Measurements from ENCODE around the gene ACSL3.

Gene ACSL3

GRCh38 chr2:222941510-222942032 is 80.7 kb downstream of the ACSL3 start:
- no peak for TF ChIP-seq CTCF (IDR thresholded peaks at IDR 0.05; ENCODE audit: borderline replicate concordance, control extremely low read depth, extremely low read depth, insufficient read depth, missing control alignments)
- in situ Hi-C loops (cut with MboI; ENCODE audit: low sequenced_read_pairs, unreplicated experiment), result no loop called here
- no peak for DNase-seq (ENCODE audit: low spot score)

GRCh38 chr2:222942561-222942960 is 81.7 kb downstream of the ACSL3 start:
- no peak for DNase-seq (ENCODE audit: low spot score)
- no peak for TF ChIP-seq CTCF (IDR thresholded peaks at IDR 0.05; ENCODE audit: borderline replicate concordance, control extremely low read depth, extremely low read depth, insufficient read depth, missing control alignments)
- in situ Hi-C loops (cut with MboI; ENCODE audit: low sequenced_read_pairs, unreplicated experiment), result no loop called here

GRCh38 chr2:222942977-222943376 is 82.1 kb downstream of the ACSL3 start:
- no peak for TF ChIP-seq CTCF (IDR thresholded peaks at IDR 0.05; ENCODE audit: borderline replicate concordance, control extremely low read depth, extremely low read depth, insufficient read depth, missing control alignments)
- in situ Hi-C loops (cut with MboI; ENCODE audit: low sequenced_read_pairs, unreplicated experiment), result no loop called here
- DNase-seq (ENCODE audit: low spot score), result no peak

- in situ Hi-C loops (cut with MboI; ENCODE audit: low sequenced_read_pairs, unreplicated experiment), result no loop called here
- no peak for DNase-seq (ENCODE audit: low spot score)
Measured at GRCh38 chr2:222943820-222944219, 83.0 kb downstream of the ACSL3 start.

GRCh38 chr2:222944552-222944951 is 83.7 kb downstream of the ACSL3 start:
- no peak for DNase-seq (ENCODE audit: low spot score)
- no peak for TF ChIP-seq CTCF (IDR thresholded peaks at IDR 0.05; ENCODE audit: borderline replicate concordance, control extremely low read depth, extremely low read depth, insufficient read depth, missing control alignments)
- in situ Hi-C loops (cut with MboI; ENCODE audit: low sequenced_read_pairs, unreplicated experiment), result no loop called here

More at GRCh38 chr2:222943820-222944219, 83.0 kb downstream of the ACSL3 start:
- TF ChIP-seq CTCF (IDR thresholded peaks at IDR 0.05; ENCODE audit: borderline replicate concordance, control extremely low read depth, extremely low read depth, insufficient read depth, missing control alignments), result no peak

GRCh38 chr2:222944971-222945740 is 84.3 kb downstream of the ACSL3 start:
- no peak for TF ChIP-seq CTCF (IDR thresholded peaks at IDR 0.05; ENCODE audit: borderline replicate concordance, control extremely low read depth, extremely low read depth, insufficient read depth, missing control alignments)
- DNase-seq (ENCODE audit: low spot score), result no peak
- in situ Hi-C loops (cut with MboI; ENCODE audit: low sequenced_read_pairs, unreplicated experiment), result no loop called here

Data from GM13976 (cell line).